Neural progenitor cell (in vitro differentiated cells): ENCODE results near the gene RBM6.

Experiments used
- EZH2 ChIP-seq: fragments of 200-600 bp; sonication (generic); IDR thresholded peaks from 2 replicates; pipeline ENCODE4 v1.6.1; 2017; ENCODE audit warnings: antibody characterized with exemption, mild to moderate bottlenecking, moderate library complexity
- EZH2phosphoT487 ChIP-seq: fragments of 200-600 bp; sonication (generic); IDR thresholded peaks from 2 replicates; pipeline ENCODE4 v1.6.1; 2017; ENCODE audit warnings: antibody characterized with exemption
- TF ChIP-seq, protein P1 (sequence below): fragments of 200-600 bp; sonication (generic); IDR thresholded peaks from 2 replicates; pipeline ENCODE4 v1.5.1; 2017; ENCODE audit warnings: antibody characterized with exemption, mild to moderate bottlenecking

GRCh38 chr3:50111757-50112156, 171.8 kb downstream of the RBM6 start:
- TF ChIP-seq, protein P1, sequence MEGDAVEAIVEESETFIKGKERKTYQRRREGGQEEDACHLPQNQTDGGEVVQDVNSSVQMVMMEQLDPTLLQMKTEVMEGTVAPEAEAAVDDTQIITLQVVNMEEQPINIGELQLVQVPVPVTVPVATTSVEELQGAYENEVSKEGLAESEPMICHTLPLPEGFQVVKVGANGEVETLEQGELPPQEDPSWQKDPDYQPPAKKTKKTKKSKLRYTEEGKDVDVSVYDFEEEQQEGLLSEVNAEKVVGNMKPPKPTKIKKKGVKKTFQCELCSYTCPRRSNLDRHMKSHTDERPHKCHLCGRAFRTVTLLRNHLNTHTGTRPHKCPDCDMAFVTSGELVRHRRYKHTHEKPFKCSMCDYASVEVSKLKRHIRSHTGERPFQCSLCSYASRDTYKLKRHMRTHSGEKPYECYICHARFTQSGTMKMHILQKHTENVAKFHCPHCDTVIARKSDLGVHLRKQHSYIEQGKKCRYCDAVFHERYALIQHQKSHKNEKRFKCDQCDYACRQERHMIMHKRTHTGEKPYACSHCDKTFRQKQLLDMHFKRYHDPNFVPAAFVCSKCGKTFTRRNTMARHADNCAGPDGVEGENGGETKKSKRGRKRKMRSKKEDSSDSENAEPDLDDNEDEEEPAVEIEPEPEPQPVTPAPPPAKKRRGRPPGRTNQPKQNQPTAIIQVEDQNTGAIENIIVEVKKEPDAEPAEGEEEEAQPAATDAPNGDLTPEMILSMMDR = no peak
- TF ChIP-seq EZH2phosphoT487 (no peak), EZH2 (no peak)
